ENCODE results near the gene CASK.

CASK gene

DNA sequence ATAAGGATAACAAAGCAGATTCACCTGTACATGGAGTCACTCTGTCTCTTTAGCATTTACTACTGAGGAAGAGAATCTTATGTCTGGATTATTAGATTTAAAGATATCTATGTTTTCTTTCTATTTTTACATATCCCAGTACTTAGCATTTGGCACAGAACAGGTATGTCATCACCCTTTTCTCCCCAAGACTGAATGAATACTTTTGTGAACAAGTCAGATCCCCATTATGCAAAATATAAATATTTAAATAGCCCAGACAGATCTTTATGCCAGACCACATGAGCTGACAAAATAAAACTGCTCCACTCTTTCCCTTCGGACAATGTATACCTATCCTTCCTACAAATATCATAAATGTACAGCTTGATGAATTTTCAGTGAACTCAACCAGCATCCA lies 94.5 kb downstream of the CASK start:
- DNase-seq (ENCODE audit: low spot score), result no peak

DNA sequence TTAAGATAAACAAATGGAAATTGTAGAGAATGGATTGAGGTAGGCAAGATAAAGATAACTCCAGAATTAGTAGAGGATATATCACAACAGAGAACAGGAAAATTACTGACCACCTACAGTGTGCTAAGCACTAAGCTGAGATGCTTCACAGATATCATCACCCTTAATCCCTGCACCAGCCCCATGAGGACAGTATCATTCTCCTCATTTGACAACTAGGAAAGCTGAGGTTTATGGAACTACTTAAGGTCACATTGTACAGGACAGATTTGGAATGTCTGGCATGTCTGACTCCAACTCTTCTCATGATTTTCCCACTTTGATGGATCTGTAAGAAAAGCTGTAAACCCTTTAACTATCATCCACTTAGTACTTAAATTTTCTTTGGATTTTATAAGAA lies 95.5 kb downstream of the CASK start:
- no peak for DNase-seq (ENCODE audit: low spot score)

DNA sequence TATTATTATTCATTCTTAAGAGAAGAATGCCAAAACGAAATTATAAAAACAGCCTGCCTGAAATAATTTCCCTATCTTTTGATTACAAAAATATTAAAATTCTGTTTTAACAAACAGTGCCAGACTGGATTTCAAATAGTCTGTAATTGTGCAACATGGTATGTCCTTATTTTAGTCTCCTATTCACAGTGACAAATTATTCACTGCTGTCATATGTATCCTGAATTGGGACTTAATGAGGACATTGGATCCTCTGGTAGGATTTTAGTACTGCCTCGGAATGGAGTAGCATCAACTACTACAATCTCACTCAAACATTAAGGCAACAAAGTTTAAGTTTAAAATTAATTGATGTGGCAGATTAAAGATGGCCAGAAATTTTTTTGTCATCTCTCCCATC lies 97.6 kb downstream of the CASK start:
- no peak for DNase-seq (ENCODE audit: low spot score)

DNA sequence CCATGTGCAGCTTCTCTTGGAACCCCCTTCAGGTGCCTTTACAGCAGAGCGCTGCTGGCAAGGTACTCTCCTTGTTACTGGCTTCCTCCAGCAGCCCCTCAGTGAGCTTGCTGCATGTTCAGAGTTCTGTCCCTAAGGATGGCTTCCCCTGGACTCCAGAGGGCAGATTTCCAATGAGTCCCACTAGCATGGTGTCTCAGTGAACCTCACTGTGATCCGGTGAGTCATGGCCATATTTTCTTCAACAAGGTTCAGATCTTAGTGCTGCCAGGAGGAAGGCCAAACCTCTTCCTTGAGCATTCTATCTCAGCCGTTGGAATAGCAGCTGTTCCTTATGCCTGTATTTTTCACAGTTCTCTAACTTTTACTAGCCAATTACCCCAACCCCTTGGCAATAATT lies 98.8 kb downstream of the CASK start:
- no peak for DNase-seq (ENCODE audit: low spot score)

DNA sequence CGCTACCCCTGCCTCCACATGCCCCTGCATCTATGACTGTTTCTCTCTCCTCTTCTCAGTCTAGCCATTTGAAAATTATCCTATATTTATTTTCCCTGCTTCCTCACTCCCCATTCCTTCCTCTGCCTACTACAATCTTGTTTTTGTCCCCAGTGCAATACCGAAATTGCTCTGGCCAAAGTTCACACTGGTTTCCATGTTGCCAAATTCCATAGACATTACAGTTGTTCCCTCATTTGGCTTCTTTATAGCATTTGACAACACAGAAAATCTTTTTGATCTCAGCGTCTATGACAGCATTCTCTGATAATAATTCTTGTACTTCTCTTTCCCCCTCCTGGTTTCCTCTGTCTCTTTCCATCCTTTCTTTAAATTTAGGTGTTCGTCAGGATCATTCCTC lies 100.0 kb downstream of the CASK start:
- DNase-seq (ENCODE audit: low spot score), result no peak

DNA sequence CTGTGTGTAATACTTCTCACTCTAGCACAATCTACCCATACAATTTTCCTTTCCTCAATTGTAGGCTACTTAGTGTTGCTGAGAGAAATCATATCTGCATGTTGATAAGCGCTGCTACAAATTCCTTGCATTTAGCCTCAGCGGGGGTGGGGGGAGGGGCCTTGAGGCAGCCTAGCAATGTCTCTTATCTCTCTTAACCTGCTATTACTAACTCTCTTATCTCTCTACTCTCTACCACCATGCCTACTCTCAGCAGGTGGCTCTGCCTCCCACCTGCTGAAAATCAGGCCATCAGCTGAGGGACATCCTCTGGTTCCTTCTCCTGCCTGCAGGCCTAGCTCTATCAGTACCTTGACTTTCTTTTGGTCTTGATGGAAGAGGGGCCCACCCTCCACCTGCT lies 100.5 kb downstream of the CASK start:
- DNase-seq (ENCODE audit: low spot score), result no peak

DNA sequence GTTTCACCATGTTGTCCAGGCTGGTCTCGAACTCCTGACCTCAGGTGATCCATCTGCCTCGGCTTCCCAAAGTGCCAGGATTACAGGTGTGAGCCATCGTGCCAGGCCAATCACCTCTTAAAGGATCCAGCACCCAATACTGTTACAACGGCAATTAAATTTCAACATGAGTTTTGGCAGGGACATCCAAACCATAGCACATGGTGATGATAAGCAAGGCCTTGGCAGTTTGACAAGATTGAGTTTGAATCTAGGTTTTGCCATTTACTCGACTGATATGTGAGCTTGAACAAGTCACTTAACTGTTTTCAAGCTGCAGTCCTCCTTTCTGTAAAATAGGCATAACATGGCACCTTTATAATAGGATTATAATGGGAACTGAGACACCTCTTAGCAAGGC lies 115.3 kb downstream of the CASK start:
- no peak for DNase-seq (ENCODE audit: low spot score)

DNA sequence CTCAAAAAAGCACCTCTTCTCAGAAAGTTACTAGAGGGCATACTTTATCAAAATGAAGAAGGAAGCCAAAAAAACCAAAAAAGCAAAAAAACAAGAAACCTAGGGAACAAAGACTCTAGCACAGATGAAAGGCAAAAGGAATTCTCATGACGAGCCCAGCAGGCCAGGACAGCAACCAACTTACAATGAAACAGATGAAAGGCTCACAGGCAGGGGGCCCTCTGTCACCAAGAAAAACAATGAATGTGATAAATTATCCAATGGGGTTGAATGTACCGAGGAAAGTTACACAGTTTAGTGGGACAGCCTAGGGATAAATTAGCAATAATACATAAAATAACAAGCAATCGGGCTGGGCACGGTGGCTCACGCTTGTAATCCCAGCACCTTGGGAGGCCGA lies 120.4 kb downstream of the CASK start:
- no peak for DNase-seq (ENCODE audit: low spot score)

DNA sequence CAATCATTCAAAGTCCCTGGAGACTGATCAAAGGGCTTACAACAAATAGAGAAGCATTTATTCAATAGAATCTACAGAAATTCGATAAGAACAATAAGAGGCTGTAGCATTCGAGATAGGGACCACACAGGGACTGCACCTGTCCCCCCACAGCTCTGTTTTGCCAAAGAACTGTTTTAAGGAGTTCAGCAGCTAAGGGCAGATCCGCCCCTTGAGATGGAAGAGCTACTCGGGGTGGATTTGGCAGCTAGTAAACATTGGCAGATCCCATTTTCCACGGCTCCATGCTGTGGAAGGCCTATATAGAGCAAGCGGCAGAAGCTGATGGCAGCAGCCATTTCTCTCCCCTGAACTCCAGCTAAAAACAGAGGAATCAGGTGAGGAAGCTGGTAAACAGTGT lies 123.7 kb downstream of the CASK start:
- no peak for DNase-seq (ENCODE audit: low spot score)

DNA sequence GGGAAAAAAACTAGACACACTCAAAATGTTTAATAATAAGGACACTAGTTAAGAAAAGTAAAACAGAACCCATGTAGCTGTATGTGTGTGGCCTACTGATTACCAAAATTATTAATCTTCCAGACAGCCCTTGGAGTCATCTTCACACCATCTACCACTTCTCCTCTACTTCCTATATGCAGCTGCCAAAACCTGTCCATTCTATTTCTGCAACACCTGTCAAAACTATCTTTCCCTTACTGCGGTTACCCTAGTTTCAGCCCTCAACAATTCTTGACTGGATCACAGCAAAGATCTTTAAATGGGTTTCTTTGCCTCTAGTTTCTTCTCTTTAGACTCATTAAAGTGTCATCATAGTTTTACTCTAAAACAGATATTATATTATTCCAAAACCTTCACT lies 126.8 kb downstream of the CASK start:
- DNase-seq (ENCODE audit: low spot score), result no peak

DNA sequence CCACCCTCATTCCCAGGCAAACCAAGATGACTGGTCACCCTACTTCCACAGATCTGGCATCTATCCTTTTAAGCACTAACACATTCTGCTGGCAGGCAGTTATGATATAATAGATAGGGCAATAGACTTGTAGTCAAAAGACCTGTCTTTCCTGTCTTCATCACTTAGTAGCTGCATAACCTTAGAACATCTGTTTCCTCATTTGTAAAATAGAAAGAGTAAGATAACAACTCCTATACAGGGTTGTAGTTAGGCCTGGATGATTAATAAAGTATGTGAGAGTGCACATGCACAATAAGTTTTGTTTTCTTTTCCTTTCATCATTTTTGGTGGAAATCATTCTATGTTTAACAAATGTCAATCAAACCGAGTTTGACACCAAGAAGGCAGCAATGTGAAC lies 127.3 kb downstream of the CASK start:
- no peak for DNase-seq (ENCODE audit: low spot score)

DNA sequence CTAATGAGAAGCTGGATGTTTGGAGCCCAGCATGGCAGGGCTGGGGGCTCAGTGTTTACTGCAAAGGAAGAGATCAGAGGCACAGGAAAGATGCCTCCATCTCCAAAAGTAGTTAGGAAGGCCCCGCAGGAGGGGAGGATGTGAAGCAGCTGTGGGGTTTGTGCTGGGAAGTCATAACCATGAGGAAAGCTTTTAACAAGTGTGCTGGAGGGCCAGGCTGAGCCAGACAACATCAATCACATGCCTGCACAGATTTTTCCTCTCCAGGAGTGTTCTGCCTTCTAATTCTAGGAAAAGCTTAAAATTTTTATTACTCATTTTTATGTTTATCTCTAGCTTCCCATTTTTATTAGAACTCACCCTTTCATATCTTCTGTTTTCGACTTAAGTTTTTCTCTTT lies 134.0 kb downstream of the CASK start:
- no peak for DNase-seq (ENCODE audit: low spot score)

DNA sequence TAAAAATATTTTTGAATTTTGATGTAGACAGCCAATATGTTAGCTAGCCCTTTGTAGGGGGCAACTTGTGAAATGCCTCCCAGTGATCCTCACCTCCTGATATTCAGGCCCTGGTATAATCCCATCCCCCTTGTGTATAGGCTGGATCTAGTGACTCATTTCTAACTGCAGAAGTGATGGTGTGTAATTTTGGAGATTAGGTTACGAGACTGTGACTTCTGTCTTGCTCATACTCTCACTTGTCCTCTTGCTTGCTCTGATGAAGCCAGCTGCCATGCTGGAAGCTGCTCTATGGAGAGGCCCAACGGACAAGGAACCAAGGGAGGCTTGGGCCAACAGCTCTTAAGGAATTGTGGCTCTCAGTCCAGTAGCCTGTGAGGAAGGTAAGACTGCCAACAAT lies 137.7 kb downstream of the CASK start:
- no peak for DNase-seq (ENCODE audit: low spot score)

DNA sequence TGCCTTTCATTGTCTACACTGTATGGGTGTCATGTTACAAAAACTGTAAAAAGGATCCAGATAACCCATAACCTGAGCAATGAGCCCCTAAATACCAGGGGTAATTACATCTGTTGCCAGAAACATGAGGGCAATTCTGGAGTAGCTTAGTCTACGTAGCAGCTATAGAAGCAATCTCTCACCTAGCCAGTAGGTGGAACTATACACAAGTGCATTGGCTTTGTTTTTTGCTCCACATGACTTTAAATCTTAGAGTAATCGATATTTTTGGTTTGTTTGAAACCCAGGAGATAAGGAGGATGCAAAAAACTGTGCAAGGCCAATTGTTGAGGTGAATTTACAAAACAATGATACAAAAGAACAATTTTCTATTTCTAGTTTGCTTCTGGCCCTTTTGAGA lies 141.9 kb downstream of the CASK start:
- DNase-seq (ENCODE audit: low spot score), result peak; percentile 54

DNA sequence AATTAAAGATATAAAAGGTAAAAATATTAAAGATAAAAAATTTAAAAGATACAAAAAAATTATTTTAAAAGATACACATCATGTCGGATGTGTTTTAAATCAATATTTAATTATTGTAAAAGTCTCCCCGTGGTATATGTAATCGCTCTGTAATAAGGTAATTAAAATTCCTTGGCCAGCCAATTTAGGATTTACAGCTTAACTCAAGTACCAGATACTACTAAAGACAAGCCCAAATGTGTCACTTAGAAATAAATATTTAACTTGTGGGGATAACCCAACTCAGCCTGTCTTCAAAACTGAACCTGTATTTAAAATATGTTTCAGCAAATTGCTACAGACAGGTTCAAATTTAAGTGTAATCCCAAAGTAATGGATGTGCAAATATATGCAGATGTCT lies 143.4 kb downstream of the CASK start:
- no peak for DNase-seq (ENCODE audit: low spot score)

DNA sequence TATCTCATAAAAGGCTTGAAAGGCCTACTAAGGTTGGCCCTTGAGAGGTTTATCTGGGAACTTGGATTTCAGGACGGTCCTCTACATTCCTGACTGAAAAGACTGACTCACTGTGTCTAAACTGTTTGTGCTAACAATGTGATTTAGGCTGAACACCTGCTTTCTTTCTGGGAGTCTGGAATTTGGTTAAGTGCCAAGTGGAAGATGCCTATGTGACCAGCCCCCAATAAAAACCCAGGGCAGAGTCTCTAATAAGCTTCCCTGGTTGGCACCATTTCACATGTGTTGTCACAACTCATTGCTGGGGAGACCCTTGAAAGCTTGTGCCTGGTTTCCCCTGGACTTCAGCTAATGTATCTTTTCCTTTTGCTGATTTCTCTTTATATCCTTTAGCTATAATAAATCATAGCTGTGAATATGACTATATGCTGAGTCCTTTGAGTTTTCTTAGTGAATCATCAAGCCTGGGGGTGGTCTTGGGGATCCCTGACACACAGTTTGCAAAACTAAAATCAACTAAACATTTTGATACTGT lies 144.3 kb downstream of the CASK start:
- no peak for DNase-seq (ENCODE audit: low spot score)

DNA sequence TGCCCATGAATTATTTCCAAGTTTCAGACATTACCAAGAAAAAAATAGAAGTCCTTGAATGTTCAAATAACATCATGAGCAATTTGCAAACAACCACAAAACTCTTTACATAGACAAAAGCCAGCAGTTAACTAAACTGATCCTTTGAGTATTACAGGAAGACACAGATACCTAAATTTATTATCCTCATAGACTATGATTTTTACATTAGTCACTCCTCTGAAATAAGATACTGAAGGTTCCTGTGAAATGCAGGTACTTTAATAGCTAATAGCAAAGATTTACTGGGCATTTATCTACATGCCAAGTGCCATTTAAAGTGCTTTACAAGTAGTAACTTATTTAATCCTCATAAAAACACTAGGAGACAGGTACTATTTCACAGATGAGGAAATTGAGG lies 161.7 kb downstream of the CASK start:
- DNase-seq (ENCODE audit: low spot score), result no peak

DNA sequence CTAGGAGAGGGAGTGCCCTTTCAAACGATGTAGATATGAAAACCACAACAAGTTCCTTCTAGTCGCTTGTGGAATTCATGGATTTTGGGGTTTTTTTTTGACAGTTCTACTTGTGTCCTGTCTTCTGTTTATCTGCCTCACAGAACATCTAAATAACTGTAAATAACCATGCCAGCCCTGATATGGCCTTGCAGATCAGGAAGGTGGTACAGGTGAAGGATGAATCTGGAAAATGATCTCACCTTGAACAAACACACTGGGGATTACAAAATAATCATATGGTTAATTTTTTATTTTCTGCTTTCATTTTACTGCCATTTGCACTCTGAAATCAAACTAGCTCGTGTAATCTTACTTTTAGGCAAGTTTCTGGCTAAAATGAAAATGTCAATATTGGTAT lies 162.2 kb downstream of the CASK start:
- no peak for DNase-seq (ENCODE audit: low spot score)

DNA sequence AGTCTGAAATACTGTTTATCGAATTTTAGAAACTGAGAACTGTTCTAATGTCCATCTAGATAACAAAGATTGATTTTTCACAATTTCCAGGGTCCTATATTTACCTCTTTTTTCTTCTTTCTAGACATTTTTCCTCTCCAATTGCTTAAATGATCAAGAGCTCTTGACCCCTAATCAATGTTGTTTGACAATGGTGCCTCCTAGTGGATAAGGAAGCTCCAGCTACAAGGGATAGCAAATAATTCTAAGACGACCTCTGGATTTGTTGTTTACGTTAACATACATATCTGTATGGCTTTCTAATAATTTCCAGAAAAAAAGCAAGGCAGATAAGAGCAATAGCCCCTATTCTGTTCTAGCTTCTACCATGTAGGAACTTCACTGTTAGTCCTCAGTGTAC lies 163.5 kb downstream of the CASK start:
- peak; percentile 28 for DNase-seq (ENCODE audit: low spot score)

DNA sequence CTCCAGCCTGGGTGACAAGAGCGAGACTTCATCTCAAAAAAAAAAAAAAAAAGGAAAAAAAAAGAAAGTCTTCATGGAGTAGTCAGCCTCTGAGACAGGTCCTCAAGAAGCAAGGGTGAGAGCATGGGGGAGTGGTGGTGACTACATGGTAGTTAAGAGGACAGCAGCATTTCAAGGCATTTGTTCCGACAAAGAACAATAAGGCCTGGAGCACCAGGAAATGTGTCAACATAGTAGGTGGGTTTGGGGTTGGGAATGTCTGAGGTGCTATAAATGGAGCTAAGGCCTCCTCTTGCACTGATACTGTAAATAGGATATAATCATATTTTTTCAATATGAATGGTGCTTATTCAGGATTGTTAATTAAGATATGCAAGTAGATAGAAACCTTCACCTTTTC lies 165.0 kb downstream of the CASK start:
- no peak for DNase-seq (ENCODE audit: low spot score)

DNA sequence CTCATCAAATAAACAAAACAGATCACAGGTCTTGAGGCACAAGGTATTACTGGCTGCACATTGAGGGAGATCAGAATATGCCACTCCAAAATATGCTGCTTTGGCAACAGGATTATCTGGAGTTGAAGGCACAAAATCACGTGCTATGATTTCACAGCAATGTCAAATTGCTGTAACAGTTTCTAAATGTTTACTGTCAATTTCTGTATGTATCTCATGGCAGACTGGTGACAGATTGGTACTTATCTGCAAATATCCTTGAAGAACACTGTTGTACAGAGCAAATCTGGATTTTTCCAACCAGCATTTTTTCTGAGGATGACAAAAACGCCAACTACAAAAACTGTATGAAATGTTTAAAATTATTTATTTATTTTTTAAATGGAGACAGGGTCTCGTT lies 172.6 kb downstream of the CASK start:
- DNase-seq (ENCODE audit: low spot score), result no peak

DNA sequence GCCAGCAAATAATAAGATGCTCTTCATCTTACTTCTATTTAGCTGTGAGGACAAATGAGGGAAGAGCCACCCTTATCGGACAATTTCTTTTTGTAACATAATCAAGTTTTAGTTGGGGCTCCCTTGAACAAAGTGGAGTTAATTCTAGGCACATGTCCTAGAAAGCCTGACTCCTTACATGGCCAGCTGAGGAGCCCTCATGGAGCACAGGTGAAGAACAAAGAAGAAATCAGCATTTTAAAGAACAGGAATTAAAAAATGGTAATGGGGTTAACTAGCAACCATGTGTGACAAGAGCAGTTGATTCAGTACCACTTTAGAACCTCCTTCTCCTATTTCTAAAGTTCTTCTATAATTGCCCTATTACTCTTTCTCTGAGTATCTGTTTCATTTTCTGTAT lies 183.5 kb downstream of the CASK start:
- no peak for DNase-seq (ENCODE audit: low spot score)

DNA sequence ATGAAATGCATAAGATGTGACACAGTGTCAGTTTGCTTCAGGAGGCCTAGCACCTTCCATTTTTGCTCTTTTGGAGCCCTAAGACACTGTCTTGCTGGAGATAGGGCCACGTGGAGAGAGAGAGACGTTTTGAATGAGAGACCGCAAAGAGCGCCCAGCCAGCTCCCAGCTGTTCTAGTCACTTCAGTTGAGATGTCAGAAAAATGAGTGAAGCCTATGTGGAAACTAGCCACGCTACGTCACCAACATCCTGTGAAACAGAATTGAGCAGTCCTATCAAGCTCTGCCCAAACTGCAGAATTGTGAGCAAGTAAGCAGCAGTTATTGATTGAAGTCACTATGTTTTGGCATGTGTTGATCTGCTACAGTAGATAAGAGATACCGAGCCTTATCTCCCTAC lies 186.3 kb downstream of the CASK start:
- DNase-seq (ENCODE audit: low spot score), result no peak

DNA sequence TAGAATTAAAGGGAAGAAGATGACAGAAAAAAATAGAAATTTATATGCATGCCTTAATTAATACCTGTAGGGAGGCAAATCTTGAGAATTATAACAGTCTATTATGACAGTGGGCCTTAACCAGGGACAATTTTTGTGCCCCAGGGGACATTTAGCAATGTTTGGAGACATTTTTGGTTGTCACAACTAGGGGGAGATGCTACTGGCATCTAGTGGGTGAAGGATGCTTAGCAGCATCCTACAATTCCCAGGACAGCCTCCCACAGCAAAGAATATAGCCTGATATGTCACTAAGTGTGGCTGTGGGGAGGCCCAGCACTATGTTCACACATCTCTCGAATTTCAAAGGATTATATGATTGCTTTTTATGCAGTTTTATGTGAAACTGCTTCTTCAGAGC lies 188.8 kb downstream of the CASK start:
- DNase-seq (ENCODE audit: low spot score), result peak; percentile 66

DNA sequence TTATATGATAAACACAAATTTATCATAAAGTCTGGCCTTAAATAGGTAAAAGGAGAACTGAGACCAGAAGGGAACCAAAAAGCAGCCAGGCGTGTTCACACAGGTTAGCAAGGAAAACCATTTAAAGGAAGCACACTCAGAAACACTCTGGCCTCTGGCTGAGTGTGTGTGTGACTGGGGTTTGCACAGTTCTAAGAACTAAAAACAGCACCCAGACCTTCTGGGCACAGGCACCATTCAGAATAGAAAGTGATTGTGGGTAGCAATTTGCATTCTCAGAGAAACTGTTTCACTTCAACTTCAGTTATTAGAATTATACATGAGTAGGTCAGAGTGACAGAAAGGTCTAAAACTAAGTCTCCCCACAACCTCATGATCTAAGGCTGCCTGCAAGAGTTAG lies 189.4 kb downstream of the CASK start:
- DNase-seq (ENCODE audit: low spot score), result peak; percentile 66
